Naive thymus-derived CD4-positive, alpha-beta T cell (primary cell): Measurements from ENCODE around the gene GOT1. TPM values are rescaled to one million over a fixed set of nuclear protein-coding genes. Genes with fewer than 3 reads are reported as not detected.

Source experiments
- ATAC-seq: fragments of 150-1000 bp; cut with Tn5 transposase; 2 replicates; pipeline ENCODE4 v1.10.0; 2021; ENCODE audit warnings: mild to moderate bottlenecking, moderate library complexity
- CTCF ChIA-PET: fragments of 350-600 bp; sonication (Branson Sonifier 250); formaldehyde crosslinking; loops from one replicate; lab custom pipeline; 2021; ENCODE audit warnings: antibody characterized with exemption; lab: Charles Lee
- POLR2A ChIA-PET: fragments of 350-600 bp; sonication (Branson Sonifier 250); formaldehyde crosslinking; loops from one replicate; lab custom pipeline; 2021; ENCODE audit warnings: antibody characterized with exemption, inconsistent platforms; lab: Charles Lee
- DNase-seq, 9 donors: peaks; one replicate each; pipeline versions ENCODE4 v3.0.0 to v3.0.0-alpha.2; 2020 to 2022; ENCODE audit warnings: mixed read lengths in 1 of 9
- H3K27ac ChIP-seq: one replicate; pipeline ENCODE4 v1.7.0; 2013; ENCODE audit warnings: mild to moderate bottlenecking, low read depth, low read length, moderate library complexity
- H3K27me3 ChIP-seq, 2 donors: one replicate each; pipeline ENCODE4 v1.7.0; 2013; ENCODE audit warnings: low read length in 2 of 2, mild to moderate bottlenecking in 2 of 2, moderate library complexity in 2 of 2; ENCODE audit not compliant: control insufficient read depth in 2 of 2, insufficient read depth in 2 of 2
- H3K36me3 ChIP-seq, 3 experiments: 1 replicate in 2 of 3; 2 replicates in 1 of 3; pipeline ENCODE4 v1.7.0; 2013; ENCODE audit warnings: low read length in 3 of 3, mild to moderate bottlenecking in 3 of 3, moderate library complexity in 1 of 3; ENCODE audit not compliant: insufficient read depth in 3 of 3, control insufficient read depth in 2 of 3
- H3K4me1 ChIP-seq, 2 donors: one replicate each; pipeline ENCODE4 v1.7.0; 2013; ENCODE audit warnings: low read length in 2 of 2, mild to moderate bottlenecking in 2 of 2, moderate library complexity in 1 of 2; ENCODE audit not compliant: control insufficient read depth in 2 of 2, insufficient read depth in 2 of 2
- H3K4me3 ChIP-seq: 2 replicates; pipeline ENCODE4 v1.7.0; 2013; ENCODE audit warnings: mild to moderate bottlenecking, low read length
- H3K9me3 ChIP-seq, 3 experiments: 1 replicate in 2 of 3; 2 replicates in 1 of 3; pipeline ENCODE4 v1.7.0; 2013; ENCODE audit warnings: low read length in 3 of 3; ENCODE audit not compliant: control insufficient read depth in 2 of 3
- H3K27ac Mint-ChIP-seq, 9 donors: one replicate each; pipeline ENCODE4 v1.8.0; 2020 to 2022; ENCODE audit warnings: mixed read lengths in 9 of 9, mild to moderate bottlenecking in 8 of 9, moderate library complexity in 5 of 9, inconsistent platforms in 2 of 9
- H3K27me3 Mint-ChIP-seq, 5 donors: one replicate each; pipeline ENCODE4 v1.8.0; 2021 to 2022; ENCODE audit warnings: mixed read lengths in 5 of 5, mild to moderate bottlenecking in 1 of 5
- H3K36me3 Mint-ChIP-seq, 5 donors: one replicate each; pipeline ENCODE4 v1.8.0; 2020 to 2022; ENCODE audit warnings: mixed read lengths in 5 of 5, mild to moderate bottlenecking in 3 of 5, inconsistent platforms in 1 of 5
- H3K4me1 Mint-ChIP-seq, 7 donors: one replicate each; pipeline ENCODE4 v1.8.0; 2020 to 2022; ENCODE audit warnings: mixed read lengths in 7 of 7, mild to moderate bottlenecking in 3 of 7, inconsistent platforms in 1 of 7
- H3K4me3 Mint-ChIP-seq, 10 donors: one replicate each; pipeline ENCODE4 v1.8.0; 2020 to 2022; ENCODE audit warnings: mild to moderate bottlenecking in 10 of 10, mixed read lengths in 10 of 10, moderate library complexity in 6 of 10, inconsistent platforms in 2 of 10
- H3K9me3 Mint-ChIP-seq, 11 donors: one replicate each; pipeline ENCODE4 v1.8.0; 2020 to 2022; ENCODE audit warnings: mixed read lengths in 11 of 11, mild to moderate bottlenecking in 4 of 11, inconsistent platforms in 1 of 11, moderate library complexity in 1 of 11
- intact Hi-C, 2 donors: fragments of 100-400 bp; cut with micrococcal nuclease; formaldehyde crosslinking; loops; one replicate each; pipeline ENCODE4 v1.15.1; 2023
- polyA plus RNA-seq, 2 donors: library from polyadenylated mRNA; unstranded; fragments of 300-500 nt; fragmentation: Illumina TruSeq; gene quantifications; one replicate each; pipeline ENCODE4 v1.2.3, GENCODE V29; 2021
- total RNA-seq, 6 experiments: library from RNA in 5 of 6; stranded (reverse) in 5 of 6; gene quantifications; 1 replicate in 5 of 6; 2 replicates in 1 of 6; pipeline ENCODE4 v1.2.3 and lab custom pipeline; 2021 to 2026

Gene GOT1
- total and polyA plus RNA-seq, 7 experiments from 2014 or later, result 8.0 to 22.2 (median 12.2) TPM

DNA sequence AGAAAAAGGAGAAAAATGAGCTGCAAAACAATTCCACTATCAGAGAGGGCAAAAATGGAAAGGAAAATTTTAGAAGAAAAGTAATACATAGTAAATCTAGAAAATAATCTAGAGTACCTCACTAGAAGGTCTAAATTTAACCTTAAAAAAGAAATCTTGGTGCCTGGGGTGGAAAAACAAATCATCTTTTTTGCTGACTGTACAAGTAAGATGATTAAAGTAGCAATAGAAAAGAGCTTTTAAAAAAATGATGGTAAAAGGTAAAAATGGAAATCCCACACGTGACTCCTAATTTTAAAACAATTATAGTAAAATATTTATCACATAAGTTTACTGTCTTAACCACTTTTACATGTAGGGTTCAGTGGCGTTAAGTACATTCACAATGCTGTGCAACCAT lies 28.8 kb upstream of the GOT1 start:
- Mint-ChIP-seq H3K27ac (no peak overlapping the region), H3K9me3 (peaks cover 0 to 2% (median 0%) of the 10 kb centered on the region in 11 donors), H3K4me3 (no peak overlapping the region), H3K4me1 (peaks cover 0 to 2% (median 0%) of the 10 kb centered on the region in 7 donors), H3K27me3 (peaks cover 13 to 44% (median 30%) of the 10 kb centered on the region in 5 donors), H3K36me3 (peaks cover 0 to 4% (median 0%) of the 10 kb centered on the region in 5 donors)
- no peaks in the 10 kb centered on the region for H3K4me1 ChIP-seq
- H3K4me3 ChIP-seq, result no peak overlapping the region
- H3K9me3 ChIP-seq, result no peaks in the 10 kb centered on the region
- H3K27ac ChIP-seq, result no peak overlapping the region
- POLR2A ChIA-PET, result interaction anchor here (0.7 kb wide), 1 partner anchor 194 kb away, joined by 3 read pairs; no protein-coding TSS in a partner anchor
- DNase-seq (no peak), ATAC-seq (no peak)
- no peaks in the 10 kb centered on the region for H3K36me3 ChIP-seq
- CTCF ChIA-PET, result no interaction called here
- intact Hi-C loops, result no loop called here
- no peaks in the 10 kb centered on the region for H3K27me3 ChIP-seq

DNA sequence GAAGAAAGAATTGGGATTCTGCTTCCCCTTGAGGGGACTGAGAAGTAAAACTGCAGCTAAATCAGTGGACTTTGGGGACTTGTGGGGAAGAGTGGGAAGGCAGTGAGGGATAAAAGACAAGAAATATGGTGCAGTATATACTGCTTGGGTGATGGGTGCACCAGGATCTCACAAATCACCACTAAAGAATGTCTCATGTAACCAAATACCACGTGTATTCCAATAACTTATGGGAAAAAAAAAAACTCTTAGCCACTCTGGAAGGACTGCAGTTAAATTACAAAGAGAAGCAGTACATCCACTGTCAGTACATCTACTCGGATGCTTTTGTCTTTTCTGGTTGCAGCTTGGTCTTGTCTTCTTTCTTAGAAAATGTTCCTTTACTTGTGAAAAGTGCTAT lies 27.4 kb upstream of the GOT1 start:
- DNase-seq (no peak), ATAC-seq (no peak)
- H3K27ac Mint-ChIP-seq, result no peak overlapping the region
- H3K4me1 Mint-ChIP-seq, result peaks cover 0 to 2% (median 0%) of the 10 kb centered on the region in 7 donors
- H3K9me3 Mint-ChIP-seq, result peaks cover 0 to 2% (median 0%) of the 10 kb centered on the region in 11 donors
- H3K9me3 ChIP-seq, result no peaks in the 10 kb centered on the region
- H3K27me3 Mint-ChIP-seq, result peaks cover 18 to 50% (median 34%) of the 10 kb centered on the region in 5 donors
- peaks cover 0 to 4% (median 0%) of the 10 kb centered on the region in 5 donors for H3K36me3 Mint-ChIP-seq
- no peak overlapping the region for H3K27ac ChIP-seq
- ChIA-PET POLR2A (no interaction called here), CTCF (no interaction called here)
- H3K4me1 ChIP-seq, result no peaks in the 10 kb centered on the region
- H3K4me3 Mint-ChIP-seq, result no peak overlapping the region
- no peak overlapping the region for H3K4me3 ChIP-seq
- intact Hi-C loops, result no loop called here
- no peaks in the 10 kb centered on the region for H3K36me3 ChIP-seq
- no peaks in the 10 kb centered on the region for H3K27me3 ChIP-seq

DNA sequence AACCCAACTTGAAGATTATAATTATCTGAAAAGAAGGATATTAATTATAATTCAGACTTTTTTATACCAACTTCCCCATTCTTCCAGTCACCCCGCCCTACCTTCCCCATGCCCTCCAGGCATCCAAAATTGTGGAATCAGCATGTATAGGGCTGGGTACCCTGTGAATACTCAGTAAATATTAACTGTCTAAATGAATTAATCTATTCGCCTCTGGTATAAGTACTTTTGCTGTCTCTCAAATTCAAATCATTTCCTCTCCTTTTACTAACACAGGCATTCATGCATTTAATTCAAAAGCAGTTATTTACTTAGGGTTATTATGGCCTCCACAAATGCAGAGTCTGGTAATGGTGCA lies 26.5 kb upstream of the GOT1 start:
- ChIA-PET CTCF (no interaction called here), POLR2A (no interaction called here)
- H3K4me3 ChIP-seq, result no peak overlapping the region
- DNase-seq (no peak), ATAC-seq (no peak)
- no peaks in the 10 kb centered on the region for H3K27me3 ChIP-seq
- no peaks in the 10 kb centered on the region for H3K4me1 ChIP-seq
- intact Hi-C loops, result no loop called here
- Mint-ChIP-seq H3K27me3 (peaks cover 23 to 51% (median 28%) of the 10 kb centered on the region in 5 donors), H3K27ac (no peak overlapping the region), H3K4me3 (no peak overlapping the region), H3K4me1 (peaks cover 0 to 2% (median 0%) of the 10 kb centered on the region in 7 donors), H3K9me3 (peaks cover 0 to 2% (median 0%) of the 10 kb centered on the region in 11 donors), H3K36me3 (peaks cover 0 to 4% (median 0%) of the 10 kb centered on the region in 5 donors)
- H3K36me3 ChIP-seq, result no peaks in the 10 kb centered on the region
- no peak overlapping the region for H3K27ac ChIP-seq
- H3K9me3 ChIP-seq, result no peaks in the 10 kb centered on the region

GRCh38 chr10:99456207-99456930 lies 25.9 kb upstream of the GOT1 start:
- Histone ChIP-seq H3K27me3 (no peaks in the 10 kb centered on the region), H3K4me3 (no peak overlapping the region), H3K4me1 (no peaks in the 10 kb centered on the region), H3K36me3 (no peaks in the 10 kb centered on the region), H3K9me3 (no peaks in the 10 kb centered on the region), H3K27ac (no peak overlapping the region)
- Mint-ChIP-seq H3K9me3 (peaks cover 0 to 1% (median 0%) of the 10 kb centered on the region in 11 donors), H3K27ac (no peak overlapping the region), H3K4me1 (peaks cover 0 to 2% (median 0%) of the 10 kb centered on the region in 7 donors), H3K4me3 (no peak overlapping the region), H3K36me3 (peaks cover 0 to 2% (median 0%) of the 10 kb centered on the region in 5 donors), H3K27me3 (peaks cover 27 to 54% (median 30%) of the 10 kb centered on the region in 5 donors)
- intact Hi-C loops, result no loop called here
- no peak for DNase-seq
- ChIA-PET CTCF (no interaction called here), POLR2A (interaction anchor here (0.6 kb wide), 1 partner anchor 30 kb away, joined by 5 read pairs; no protein-coding TSS in a partner anchor)
- no peak for ATAC-seq

DNA sequence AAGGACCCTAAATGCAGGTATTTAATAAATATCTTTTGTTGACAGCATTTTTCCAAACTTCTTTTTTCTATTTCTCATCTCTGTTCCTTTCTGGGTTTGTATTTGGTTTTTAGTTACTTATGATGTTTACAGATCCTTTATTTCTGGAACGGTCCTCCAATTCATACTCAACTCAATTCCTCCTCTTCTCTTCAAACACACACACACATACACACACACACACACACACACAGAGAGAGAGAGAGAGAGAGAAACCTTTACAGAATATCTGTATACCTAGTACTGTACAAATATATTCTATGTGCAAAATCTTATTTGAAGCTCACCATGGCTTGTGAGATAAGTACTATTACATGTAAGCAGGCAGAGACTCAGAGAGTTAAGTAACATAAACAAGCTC lies 21.6 kb upstream of the GOT1 start:
- POLR2A ChIA-PET, result no interaction called here
- Mint-ChIP-seq H3K27me3 (peaks cover 21 to 64% (median 39%) of the 10 kb centered on the region in 5 donors), H3K36me3 (no peaks in the 10 kb centered on the region), H3K9me3 (no peaks in the 10 kb centered on the region), H3K4me1 (no peaks in the 10 kb centered on the region), H3K4me3 (no peak overlapping the region), H3K27ac (no peak overlapping the region)
- CTCF ChIA-PET, result interaction anchor here (0.8 kb wide), 1 partner anchor 17 kb away, joined by 3 read pairs; no protein-coding TSS in a partner anchor
- Histone ChIP-seq H3K4me3 (no peak overlapping the region), H3K27me3 (no peaks in the 10 kb centered on the region), H3K27ac (no peak overlapping the region), H3K36me3 (no peaks in the 10 kb centered on the region), H3K4me1 (no peaks in the 10 kb centered on the region), H3K9me3 (no peaks in the 10 kb centered on the region)
- intact Hi-C loops, result no loop called here
- DNase-seq (no peak), ATAC-seq (no peak)

DNA sequence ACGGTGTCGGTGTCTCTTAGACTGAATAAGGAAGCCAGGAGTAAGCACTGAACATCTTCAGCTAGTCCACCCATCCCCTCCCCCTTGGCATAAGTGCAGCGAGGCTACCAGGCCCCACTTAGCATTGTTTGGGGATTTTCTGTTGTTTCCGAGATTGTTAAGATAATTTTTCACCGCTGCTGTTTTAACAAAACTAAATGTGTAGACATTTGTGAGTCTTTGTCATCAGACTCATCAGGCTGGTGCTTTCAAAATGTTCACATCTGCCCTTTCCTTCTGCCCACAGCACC lies 21.0 kb upstream of the GOT1 start:
- ATAC-seq (no peak), DNase-seq (no peak)
- Mint-ChIP-seq H3K36me3 (no peaks in the 10 kb centered on the region), H3K4me3 (no peak overlapping the region), H3K9me3 (no peaks in the 10 kb centered on the region), H3K27me3 (peaks cover 20 to 68% (median 37%) of the 10 kb centered on the region in 5 donors), H3K4me1 (no peaks in the 10 kb centered on the region), H3K27ac (no peak overlapping the region)
- no peaks in the 10 kb centered on the region for H3K27me3 ChIP-seq
- no peaks in the 10 kb centered on the region for H3K36me3 ChIP-seq
- no peak overlapping the region for H3K4me3 ChIP-seq
- CTCF ChIA-PET, result no interaction called here
- no peaks in the 10 kb centered on the region for H3K4me1 ChIP-seq
- H3K9me3 ChIP-seq, result no peaks in the 10 kb centered on the region
- intact Hi-C loops, result no loop called here
- POLR2A ChIA-PET, result no interaction called here
- no peak overlapping the region for H3K27ac ChIP-seq
